GM23248 (cell line): ENCODE data around the gene NRF1.

ENCODE experiments used
- EZH2 ChIP-seq: fragments of 200-600 bp; sonication (generic); IDR thresholded peaks from 2 replicates; pipeline ENCODE4 v1.6.1; 2018; ENCODE audit warnings: antibody characterized with exemption, mild to moderate bottlenecking; ENCODE audit not compliant: insufficient read depth, poor library complexity, severe bottlenecking
- EZH2phosphoT487 ChIP-seq: fragments of 200-600 bp; sonication (generic); IDR thresholded peaks from 2 replicates; pipeline ENCODE4 v1.6.1; 2018; ENCODE audit warnings: antibody characterized with exemption, moderate library complexity, mild to moderate bottlenecking, low read depth; ENCODE audit not compliant: insufficient read depth

GRCh38 chr7:129675521-129675920 is 64.0 kb downstream of the NRF1 start:
- TF ChIP-seq EZH2phosphoT487 = no peak
- no peak for TF ChIP-seq EZH2
